B cell (primary cell): ENCODE measurements around the gene KDM5B. TPM values are rescaled to one million over a fixed set of nuclear protein-coding genes. Genes with fewer than 3 reads are reported as not detected.

Experiments
- ATAC-seq: fragments of 200-7000 bp; cut with Tn5 transposase; one replicate; pipeline ENCODE4 v1.10.0; 2021; ENCODE audit warnings: low read depth, mild to moderate bottlenecking, moderate number of reproducible peaks, moderate library complexity
- CTCF ChIA-PET: fragments of 350-600 bp; sonication (Branson Sonifier 250); formaldehyde crosslinking; loops from one replicate; lab custom pipeline; 2021; ENCODE audit warnings: antibody characterized with exemption, inconsistent platforms; lab: Charles Lee
- POLR2A ChIA-PET: fragments of 350-600 bp; sonication (Branson Sonifier 250); formaldehyde crosslinking; loops from one replicate; lab custom pipeline; 2021; ENCODE audit warnings: antibody characterized with exemption; lab: Charles Lee
- DNase-seq: peaks from one replicate; pipeline ENCODE4 v3.0.0; 2013
- H2AFZ ChIP-seq: 2 replicates; pipeline ENCODE4 v1.6.1; 2012; ENCODE audit warnings: mild to moderate bottlenecking, low read depth, low read length; ENCODE audit not compliant: insufficient read depth, poor library complexity, severe bottlenecking
- H3K27ac ChIP-seq, 2 donors: 1 replicate in 1 of 2; 2 replicates in 1 of 2; pipeline ENCODE4 v1.5.1; 2012 to 2013; ENCODE audit warnings: low read length in 2 of 2, mild to moderate bottlenecking in 2 of 2, moderate library complexity in 1 of 2
- H3K27me3 ChIP-seq, 4 experiments: fragments of 200-600 bp in 1 of 4; sonication (generic) in 1 of 4; replicated peaks in 1 of 4; 1 replicate in 2 of 4; 2 replicates in 2 of 4; pipeline versions ENCODE4 v1.6.1 to v1.7.0; 2013 to 2016; ENCODE audit warnings: low read length in 3 of 4, mild to moderate bottlenecking in 2 of 4, mixed read lengths in 1 of 4, moderate library complexity in 1 of 4; ENCODE audit not compliant: insufficient read depth in 4 of 4, control insufficient read depth in 3 of 4; ENCODE audit errors: control extremely low read depth in 1 of 4
- H3K36me3 ChIP-seq, 2 experiments: replicated peaks in 1 of 2; 1 replicate in 1 of 2; 2 replicates in 1 of 2; pipeline versions ENCODE4 v1.6.1 to v1.7.1; 2013; ENCODE audit warnings: low read length in 1 of 2; ENCODE audit not compliant: insufficient read depth in 2 of 2, control insufficient read depth in 1 of 2; ENCODE audit errors: control extremely low read depth in 1 of 2, extremely low read depth in 1 of 2
- H3K4me1 ChIP-seq, 2 donors: fragments of 200-600 bp in 1 of 2; sonication (generic) in 1 of 2; 1 replicate in 1 of 2; 2 replicates in 1 of 2; pipeline versions ENCODE4 v1.5.1 to v1.6.1; 2013 to 2017; ENCODE audit warnings: low read length in 2 of 2; ENCODE audit not compliant: control insufficient read depth in 2 of 2, insufficient read depth in 2 of 2
- H3K4me2 ChIP-seq: replicated peaks from 2 replicates; pipeline ENCODE3; 2012; ENCODE audit warnings: mild to moderate bottlenecking, low read depth, low read length; ENCODE audit not compliant: poor library complexity, severe bottlenecking
- H3K4me3 ChIP-seq, 5 experiments: fragments of 200-600 bp in 1 of 5; sonication (generic) in 1 of 5; 1 replicate in 3 of 5; 2 replicates in 2 of 5; pipeline versions ENCODE4 v1.5.1 to v1.7.0; 2011 to 2016; ENCODE audit warnings: low read length in 4 of 5, mild to moderate bottlenecking in 4 of 5, low read depth in 2 of 5, control low read depth in 1 of 5, moderate library complexity in 1 of 5; ENCODE audit not compliant: insufficient read depth in 1 of 5; ENCODE audit errors: control extremely low read depth in 1 of 5, extremely low read depth in 1 of 5
- H3K79me2 ChIP-seq: fragments of 200-600 bp; sonication (generic); one replicate; pipeline ENCODE4 v1.6.0; 2016; ENCODE audit warnings: low read length; ENCODE audit not compliant: control insufficient read depth, insufficient read depth
- H3K9ac ChIP-seq: fragments of 200-600 bp; sonication (generic); 2 replicates; pipeline ENCODE4 v1.6.1; 2017; ENCODE audit warnings: mild to moderate bottlenecking, low read length, moderate library complexity
- H3K9me3 ChIP-seq, 3 donors: one replicate each; pipeline versions ENCODE4 v1.6.1 to v1.7.1; 2013; ENCODE audit warnings: low read length in 2 of 3; ENCODE audit not compliant: control insufficient read depth in 2 of 3, insufficient read depth in 1 of 3; ENCODE audit errors: control extremely low read depth in 1 of 3
- H4K20me1 ChIP-seq: 2 replicates; pipeline ENCODE4 v1.6.0; 2012; ENCODE audit warnings: mild to moderate bottlenecking, low read length; ENCODE audit not compliant: insufficient read depth, control insufficient read depth, poor library complexity, severe bottlenecking
- H3K27ac Mint-ChIP-seq: one replicate; pipeline ENCODE4 v1.8.0; 2021; ENCODE audit warnings: mixed read lengths
- H3K27me3 Mint-ChIP-seq: one replicate; pipeline ENCODE4 v1.8.0; 2021; ENCODE audit warnings: mixed read lengths
- H3K4me1 Mint-ChIP-seq: one replicate; pipeline ENCODE4 v1.8.0; 2021; ENCODE audit warnings: mixed read lengths
- H3K4me3 Mint-ChIP-seq: one replicate; pipeline ENCODE4 v1.8.0; 2021; ENCODE audit warnings: mixed read lengths
- H3K9me3 Mint-ChIP-seq: one replicate; pipeline ENCODE4 v1.8.0; 2022; ENCODE audit warnings: mixed read lengths; ENCODE audit not compliant: insufficient read depth
- CTCF ChIP-seq: fragments of 200-600 bp; IDR thresholded peaks from one replicate; pipeline ENCODE4 v1.8.0; 2022; ENCODE audit warnings: antibody characterized with exemption, mild to moderate bottlenecking
- EZH2 ChIP-seq: IDR thresholded peaks from 2 replicates; pipeline ENCODE4 v1.6.1; 2012; ENCODE audit warnings: borderline replicate concordance, low read depth, mild to moderate bottlenecking, moderate library complexity, low read length; ENCODE audit not compliant: insufficient read depth, poor library complexity, severe bottlenecking
- WGBS: methylation state at CpG from one replicate; pipeline ENCODE4 v1.1.5; 2013; ENCODE audit warnings: missing lambda C conversion rate; ENCODE audit not compliant: insufficient coverage; 5-methylcytosine and 5-hydroxymethylcytosine counted together
- intact Hi-C: fragments of 100-400 bp; cut with micrococcal nuclease; formaldehyde crosslinking; loops from one replicate; pipeline ENCODE4 v1.10.0; 2022
- polyA plus RNA-seq: library from polyadenylated mRNA; depleted of rRNA; stranded (reverse); fragments of >200 nt; gene quantifications from 2 replicates; pipeline ENCODE4 v1.2.3, GENCODE V29; 2012
- total RNA-seq, 2 donors: library from RNA; stranded (reverse); fragments of 120-200 nt in 1 of 2; gene quantifications; 1 replicate in 1 of 2; 2 replicates in 1 of 2; pipeline versions ENCODE4 v1.2.3 to v1.2.4, GENCODE V29; 2013 to 2022

Gene KDM5B
- total and polyA plus RNA-seq, 2 donors (not counting 1 experiment from before 2014, with no cell fraction given), result 11.2 to 62.7 TPM

GRCh38 chr1:202836623-202837403 lies 28.6 kb upstream of the KDM5B start:
- H3K27ac Mint-ChIP-seq, result no peak overlapping the region
- no peak for ATAC-seq
- H3K4me3 Mint-ChIP-seq, result no peak overlapping the region

More at GRCh38 chr1:202836623-202837403, 28.6 kb upstream of the KDM5B start:
- Histone ChIP-seq H3K9me3 (peaks cover 0 to 6% (median 0%) of the 10 kb centered on the region in 3 donors), H3K27ac (no peak overlapping the region), H2AFZ (no peak overlapping the region), H3K27me3 (peaks cover 0 to 4% (median 0%) of the 10 kb centered on the region in 4 experiments), H3K79me2 (no peaks in the 10 kb centered on the region), H3K9ac (no peak overlapping the region), H3K4me1 (peaks cover 19 to 29% of the 10 kb centered on the region in 2 donors), H3K4me3 (no peak overlapping the region), H4K20me1 (no peaks in the 10 kb centered on the region), H3K4me2 (no peak overlapping the region), H3K36me3 (no peaks in the 10 kb centered on the region)
- intact Hi-C loops, result no loop called here
- peaks cover 8% of the 10 kb centered on the region for H3K27me3 Mint-ChIP-seq
- H3K9me3 Mint-ChIP-seq, result no peaks in the 10 kb centered on the region
- WGBS, result 55% methylated on average over 4 of the region's 5 CpGs
- ChIA-PET CTCF (no interaction called here), POLR2A (no interaction called here)
- no peak for TF ChIP-seq CTCF
- no peak for TF ChIP-seq EZH2
- DNase-seq, result no peak
- peaks cover 22% of the 10 kb centered on the region for H3K4me1 Mint-ChIP-seq
